Kidney tubule cell (primary cell): ENCODE data around the gene PIGX.
"Not testable (repeated sequence)": the region's sequence is repeated elsewhere in the genome, so short reads cannot be mapped to it uniquely, and the experiment has no call there.

Experiments
- DNase-seq: peaks from one replicate; pipeline ENCODE4 v3.0.0-alpha.2; 2018; ENCODE audit warnings: low spot score

PIGX gene

DNA sequence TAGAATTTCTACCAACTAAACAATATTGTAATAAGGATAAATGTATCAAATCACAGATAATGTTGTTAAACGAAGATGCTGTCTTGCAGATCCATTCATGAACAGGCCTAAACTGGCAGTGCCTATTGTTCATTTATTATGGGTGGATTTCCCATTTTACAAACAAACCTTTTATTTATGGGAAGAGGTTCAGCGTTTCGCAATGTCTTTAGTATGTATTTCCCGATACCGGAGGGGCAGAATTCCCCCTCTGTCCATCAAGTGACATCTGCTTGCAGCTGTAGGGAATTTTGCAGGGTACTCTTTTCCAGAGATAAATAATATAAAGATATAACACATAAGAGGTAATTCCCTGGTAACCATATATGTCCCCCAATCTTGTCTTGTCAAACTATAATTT, 5.8 kb upstream of the PIGX start:
- DNase-seq, result no peak

DNA sequence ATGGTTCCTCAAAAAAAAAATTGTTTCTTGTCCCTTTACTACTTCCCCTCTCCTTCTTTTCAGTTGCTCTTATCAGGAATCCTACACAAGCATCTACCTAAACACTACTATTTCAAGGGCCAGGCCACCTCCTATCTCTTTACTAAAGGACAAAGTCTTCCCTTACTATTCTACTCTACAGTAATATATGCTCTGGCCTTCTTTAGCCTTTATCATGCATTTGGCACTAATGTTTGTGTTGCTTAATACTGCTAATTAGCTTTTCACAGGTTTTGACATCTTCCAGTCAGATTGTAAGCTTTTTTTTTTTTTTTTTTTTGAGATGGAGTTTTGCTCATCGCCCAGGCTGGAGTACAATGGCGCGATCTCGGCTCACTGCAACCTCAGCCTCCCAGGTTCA, 5.4 kb upstream of the PIGX start:
- no peak for DNase-seq

DNA sequence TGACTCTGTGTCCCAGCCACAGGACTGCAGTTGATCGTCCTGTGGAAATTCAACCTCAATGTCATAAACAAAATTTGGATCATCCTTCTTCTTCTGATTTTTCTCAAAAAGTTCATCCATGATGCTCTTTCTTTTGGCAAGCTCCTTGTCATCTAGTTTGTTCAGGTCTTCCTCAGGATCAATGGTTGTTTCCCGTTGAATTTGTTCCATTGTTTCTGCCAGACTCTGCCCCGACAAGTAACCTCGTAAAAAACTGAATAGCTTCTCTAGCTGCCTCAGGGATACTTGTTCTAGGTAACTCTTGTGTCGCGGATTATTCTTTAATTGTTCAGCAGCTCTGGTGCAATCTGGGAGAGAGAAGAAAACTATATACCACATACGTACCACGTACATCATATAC, 4.6 kb upstream of the PIGX start:
- no peak for DNase-seq

DNA sequence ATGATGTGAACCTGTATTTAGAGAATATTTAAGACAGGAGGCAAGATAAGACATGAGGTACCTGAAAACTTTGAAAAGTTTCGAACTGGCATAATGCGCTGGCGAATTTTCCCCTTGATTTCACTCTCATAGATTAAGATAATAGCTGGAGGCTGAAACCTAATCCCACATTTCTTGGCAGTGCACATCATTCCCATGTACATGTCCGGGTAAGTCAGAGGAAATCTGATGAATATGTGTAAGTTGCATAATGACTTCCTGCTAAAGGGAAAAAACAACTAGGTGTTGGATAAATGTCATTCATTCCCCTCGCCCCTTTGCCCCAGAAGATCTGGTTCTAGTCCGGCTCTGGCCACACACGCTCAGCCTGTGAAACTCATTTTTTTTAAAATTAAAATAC, 3.7 kb upstream of the PIGX start:
- no peak for DNase-seq

DNA sequence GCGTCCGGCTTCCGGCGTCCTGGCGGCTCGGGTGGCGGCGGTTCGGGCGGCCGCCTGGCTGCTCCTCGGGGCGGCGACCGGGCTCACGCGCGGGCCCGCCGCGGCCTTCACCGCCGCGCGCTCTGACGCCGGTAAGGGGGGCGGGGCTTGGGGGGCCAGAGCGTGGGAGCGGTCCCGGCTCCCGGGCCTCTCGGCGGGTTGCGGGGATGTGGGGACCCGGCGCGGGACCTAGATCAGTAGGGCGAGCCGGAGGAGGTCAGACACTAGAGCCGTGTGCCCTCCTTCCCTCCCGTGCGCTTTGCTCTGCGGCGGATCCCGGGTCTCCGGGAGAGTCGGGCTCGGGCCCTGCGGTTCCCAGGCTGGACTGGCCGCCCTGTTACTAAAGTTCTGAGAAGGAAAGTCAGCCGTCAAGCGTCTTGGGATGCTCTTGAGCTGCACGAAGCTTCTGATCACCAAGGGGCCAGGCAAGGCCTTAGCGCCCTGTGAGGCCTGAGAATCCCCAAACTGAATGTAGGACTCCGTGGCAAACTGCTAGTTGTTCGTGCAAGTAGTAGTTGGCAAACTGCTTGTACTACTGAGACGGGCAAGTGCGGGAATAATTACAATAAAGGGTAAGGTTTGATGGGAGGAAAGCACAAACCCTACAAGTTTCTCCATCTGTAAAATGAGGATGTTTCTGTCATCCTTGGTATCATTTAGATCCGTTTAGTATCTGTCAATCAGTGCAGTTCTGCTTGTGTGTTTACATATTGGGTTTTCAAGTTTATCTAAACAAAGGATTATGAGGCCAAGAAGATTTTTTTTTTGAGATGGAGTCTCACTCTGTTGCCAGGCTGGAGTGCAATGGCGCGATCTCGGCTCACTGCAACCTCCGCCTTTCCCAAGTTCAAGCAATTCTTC, 587 bp downstream of the PIGX start:
- peak; percentile 37 for DNase-seq

DNA sequence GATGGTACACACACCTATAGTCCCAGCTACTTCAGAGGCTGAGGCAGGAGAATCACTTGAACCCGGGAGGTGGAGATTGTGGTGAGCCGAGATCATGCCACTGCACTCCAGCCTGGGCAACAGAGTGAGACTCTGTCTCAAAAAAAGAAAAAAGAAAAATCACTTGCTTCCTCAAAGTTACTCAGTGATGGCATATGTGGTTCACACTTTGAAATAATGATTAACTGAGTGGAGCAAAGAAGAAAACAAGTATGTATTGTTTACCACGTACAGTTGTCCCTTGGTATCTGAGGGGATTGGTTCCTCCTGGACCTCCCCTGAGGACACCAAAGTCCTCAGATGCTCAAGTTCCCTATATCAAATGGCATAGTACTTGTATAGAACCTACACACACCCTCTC, 5.0 kb downstream of the PIGX start:
- peak; percentile 64 for DNase-seq

DNA sequence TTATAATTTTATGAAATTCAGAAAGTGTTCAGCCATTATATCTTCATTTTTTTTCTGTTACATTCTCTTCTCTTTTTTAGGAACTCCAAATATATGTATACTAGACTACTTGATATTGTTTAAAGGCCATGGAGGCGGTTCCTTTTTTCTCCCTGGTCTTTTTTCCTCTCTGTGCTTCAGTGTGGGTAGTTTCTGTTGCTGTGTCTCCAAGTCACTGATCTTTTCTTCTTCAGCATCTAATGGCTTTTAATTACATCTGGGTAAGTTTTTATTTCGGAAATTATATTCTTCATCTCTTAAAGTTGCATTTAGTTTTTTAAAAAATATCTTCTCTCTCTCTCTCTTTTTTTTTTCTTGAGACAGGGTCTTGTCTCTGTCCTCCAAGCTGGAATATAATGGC, 8.9 kb downstream of the PIGX start:
- no peak for DNase-seq

DNA sequence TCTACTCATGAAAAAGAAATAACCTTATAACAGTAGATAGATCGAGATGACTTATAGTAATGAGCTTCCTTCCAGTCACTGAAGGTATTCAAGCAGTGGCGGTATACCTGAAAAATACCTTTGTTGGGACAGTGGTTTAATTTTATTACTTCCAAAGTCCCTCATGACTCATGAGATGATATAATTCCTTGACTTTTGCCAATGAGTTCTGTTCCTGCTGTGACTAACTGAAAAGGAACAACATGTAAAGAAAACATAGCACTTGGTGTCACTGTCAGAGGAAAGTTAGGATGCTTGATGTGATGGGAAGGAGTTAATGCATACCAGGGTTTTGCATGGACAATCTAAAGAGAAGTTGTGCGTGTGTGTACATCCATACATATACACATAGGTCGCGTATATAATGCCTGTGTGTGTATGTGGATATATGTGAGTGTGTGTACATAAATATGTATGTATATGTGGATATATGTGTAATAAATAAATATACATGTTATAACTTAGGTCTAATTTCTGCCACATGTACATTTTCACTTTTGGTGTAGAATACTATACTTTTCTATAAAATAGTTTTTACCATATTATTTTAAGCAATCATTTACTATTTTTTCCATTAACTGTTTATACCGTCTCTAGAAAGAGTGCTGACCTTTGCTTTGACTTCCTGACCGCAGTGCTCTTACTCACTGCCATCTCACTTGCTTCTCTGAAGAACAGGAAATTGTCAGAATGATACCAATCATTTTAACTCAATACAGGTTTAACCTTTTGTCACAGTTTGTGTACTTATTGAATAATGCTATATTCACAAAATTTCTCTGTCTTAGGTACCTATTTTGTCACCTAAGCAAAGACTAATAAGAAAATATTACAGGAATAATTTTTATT, 14.9 kb downstream of the PIGX start:
- peak; percentile 84 for DNase-seq

DNA sequence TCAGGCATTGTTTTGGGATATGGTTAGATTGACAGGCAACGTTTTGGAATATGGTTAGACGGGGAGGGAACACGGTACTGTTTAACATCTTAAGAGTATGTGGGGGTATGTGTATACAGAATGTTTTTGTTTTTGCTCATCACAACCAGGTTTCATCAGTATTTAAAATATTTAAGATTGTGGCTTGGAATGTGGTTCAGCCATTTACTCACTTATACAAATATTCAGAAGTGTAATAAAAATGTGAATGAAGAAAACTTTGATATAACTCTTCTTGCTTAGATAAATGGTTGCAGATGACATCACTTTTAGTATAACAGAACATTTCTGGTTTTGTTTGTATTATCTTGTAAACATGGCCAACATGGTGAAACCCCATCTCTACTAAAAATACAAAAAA, 23.6 kb downstream of the PIGX start:
- no peak for DNase-seq

DNA sequence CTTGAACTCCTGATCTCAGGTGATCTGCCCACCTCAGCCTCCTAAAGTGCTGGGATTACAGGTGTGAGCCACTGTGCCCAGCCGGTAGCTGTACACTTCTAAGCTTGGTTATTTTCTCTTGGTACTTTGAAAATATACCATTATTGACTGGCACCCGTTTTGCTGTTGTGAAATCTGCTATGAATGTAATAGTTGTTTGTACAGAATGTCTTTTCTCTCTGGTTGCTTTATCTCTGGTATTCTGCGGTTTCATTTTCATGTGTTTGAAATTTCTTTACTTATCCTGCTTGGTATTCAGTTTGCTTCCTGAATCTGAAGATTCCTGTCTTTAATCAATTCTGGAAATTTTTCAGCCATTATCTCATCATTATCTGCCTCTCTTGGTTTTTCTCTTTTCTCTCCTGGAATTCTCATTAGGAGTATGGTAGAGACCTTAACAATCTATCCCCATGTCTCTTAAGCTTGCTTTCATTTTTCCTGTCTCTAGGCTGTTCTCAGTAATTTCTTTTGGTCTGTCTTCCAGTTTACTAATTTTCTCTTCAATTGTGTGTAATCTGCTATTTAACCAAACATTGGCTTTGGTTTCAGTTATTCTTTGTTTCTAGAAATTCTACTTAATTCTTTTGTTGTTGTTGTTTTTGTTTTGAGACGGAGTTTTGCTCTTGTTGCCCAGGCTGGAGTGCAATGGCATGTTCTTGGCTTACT, 24.6 kb downstream of the PIGX start:
- DNase-seq, result no peak

DNA sequence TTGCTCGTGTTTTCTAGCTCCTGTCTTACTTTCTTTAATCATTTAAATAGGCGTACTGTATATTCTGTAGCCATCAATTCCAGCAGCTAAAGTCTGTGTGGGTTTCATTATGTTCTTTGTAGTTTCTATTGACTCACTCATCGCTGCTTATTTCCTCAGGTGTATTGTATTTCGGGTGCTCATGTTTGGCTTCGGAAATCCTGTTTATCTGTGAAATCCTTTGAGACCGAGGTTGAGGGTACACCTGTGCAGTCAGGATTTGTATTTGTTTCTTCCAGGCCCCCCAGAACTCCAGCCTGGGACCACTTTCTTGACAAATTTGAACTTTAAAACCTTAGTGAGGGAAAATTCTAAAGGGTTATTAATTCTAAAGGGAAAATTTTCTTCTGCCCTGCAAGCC, 25.5 kb downstream of the PIGX start:
- DNase-seq, result no peak

DNA sequence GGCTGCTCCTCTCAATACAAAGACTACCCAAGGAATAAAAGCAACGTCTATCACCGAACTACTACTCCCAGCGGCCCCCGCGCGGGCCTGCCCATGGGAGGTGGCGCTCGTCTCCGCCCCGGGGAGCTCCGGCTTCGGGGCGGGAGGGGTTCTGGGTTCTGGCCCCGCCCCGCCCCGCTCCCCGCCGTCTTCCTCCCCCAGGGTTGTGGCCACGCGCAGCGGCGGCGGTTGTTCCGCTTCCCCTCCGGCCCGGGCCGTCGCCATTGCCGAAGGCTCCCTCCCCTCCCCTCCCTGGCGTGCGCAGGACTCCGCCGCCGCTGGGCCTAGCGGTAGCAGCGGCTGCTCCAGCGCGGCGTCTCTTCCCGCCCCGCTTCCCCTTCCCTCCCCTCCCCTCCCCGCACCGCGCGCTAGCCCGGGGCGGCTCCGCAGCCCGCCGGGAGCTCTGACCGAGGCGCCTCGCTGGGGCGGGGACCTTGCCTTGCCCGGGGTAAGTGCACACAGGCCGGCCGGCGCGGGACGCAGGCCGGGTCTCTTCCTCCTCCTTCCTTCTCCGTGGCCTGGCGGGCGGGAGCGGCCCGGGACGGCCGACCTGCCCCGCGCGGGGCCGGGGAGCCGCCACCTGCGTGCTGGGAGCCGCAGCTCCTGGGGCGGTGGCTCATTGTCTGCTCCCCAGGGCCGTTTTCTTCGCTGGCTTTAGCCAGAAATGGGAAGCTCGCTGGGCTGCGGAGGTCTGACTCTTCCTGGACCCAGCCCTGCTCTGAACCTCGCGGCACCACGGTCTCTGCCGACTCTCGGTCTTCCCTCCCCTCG, 27.7 kb downstream of the PIGX start, which contains the start of gene PAK2:
PAK2 (plus strand) TSS at position 187 of the 810 bp plus-strand sequence. CDS start 42,790 bp downstream, outside the sequence.
- DNase-seq, result peak; percentile 92

DNA sequence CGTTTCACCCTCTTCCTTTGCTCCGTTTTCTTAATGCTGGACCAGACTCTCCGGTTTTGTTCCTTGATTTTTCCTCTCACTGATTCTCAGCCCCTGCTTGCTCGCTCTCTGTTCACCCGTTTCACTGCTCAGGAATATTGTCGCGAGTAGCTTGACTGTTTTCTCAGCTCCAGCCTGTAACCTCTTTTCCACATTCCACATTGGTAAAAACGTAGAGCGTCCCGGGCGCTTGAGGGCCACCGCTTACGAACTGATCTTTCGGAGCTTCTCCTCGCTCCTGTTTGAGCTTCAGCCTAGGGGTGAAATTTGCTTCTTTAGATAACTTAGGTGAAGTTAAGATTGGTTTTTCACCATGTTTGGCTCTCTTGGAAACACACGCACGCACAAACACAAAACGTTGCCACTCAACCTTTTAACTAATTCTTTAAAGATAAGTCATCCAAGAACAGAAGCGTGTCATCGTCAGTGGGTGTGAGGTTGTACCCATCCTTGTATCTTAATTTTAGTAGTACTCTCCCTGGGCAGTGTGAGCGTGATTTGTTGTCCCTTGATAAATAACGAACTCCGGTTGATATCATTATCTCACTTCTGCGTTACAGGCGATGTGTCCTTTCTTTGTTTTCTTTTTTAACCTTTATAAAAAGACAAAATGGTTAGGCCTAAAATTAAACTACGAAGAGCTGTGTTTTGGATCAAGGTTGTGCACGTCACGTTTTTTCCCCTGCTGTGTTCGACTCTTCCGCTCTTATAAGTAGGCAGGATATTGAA, 28.5 kb downstream of the PIGX start:
- peak; percentile 81 for DNase-seq

DNA sequence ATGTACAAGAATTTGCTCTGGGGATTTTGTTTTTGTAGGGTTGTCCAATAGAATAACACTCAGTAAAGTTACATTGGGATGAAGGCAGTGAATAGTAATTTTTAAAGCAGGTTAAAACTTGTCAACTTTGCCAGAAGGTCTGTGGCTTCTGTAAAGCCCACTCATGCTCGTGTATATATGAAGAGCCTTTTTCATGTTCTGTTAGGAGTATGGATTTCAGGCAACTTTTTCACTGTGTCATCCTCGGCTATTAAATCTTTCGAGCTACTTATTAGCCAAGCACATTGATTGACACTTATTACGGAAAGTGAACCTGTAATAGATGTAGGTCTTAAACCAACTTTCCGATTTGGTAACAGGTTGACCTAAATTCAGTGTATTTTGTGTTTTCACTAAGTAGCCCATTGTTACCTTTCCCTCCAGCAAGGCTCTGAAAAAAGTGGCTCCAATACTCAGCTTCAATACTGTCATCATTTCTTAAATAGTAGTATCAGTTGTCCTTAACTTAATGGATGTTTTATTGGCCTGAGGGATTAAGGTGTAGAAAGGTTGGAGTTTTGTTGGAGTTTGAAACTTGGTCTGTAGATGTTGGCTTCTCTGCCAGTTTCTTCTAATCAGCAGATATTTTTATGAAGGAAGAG, 29.2 kb downstream of the PIGX start:
- peak; percentile 47 for DNase-seq

DNA sequence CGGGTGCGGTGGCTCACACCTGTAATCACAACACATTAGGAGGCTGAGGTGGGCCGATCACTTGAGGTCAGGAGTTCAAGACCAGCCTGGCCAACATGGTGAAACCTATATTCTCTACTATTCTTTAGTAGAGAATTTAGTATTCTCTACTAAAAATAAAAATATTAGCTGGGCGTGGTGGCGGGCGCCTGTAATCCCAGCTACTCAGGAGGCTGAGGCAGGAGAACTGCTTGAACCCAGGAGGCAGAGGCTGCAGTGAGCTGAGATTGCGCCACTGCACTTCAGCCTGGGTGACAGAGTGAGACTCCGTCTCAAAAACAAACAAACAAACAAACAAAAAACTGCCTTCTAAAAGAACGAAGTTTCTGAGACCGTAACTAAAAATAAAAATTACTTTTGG, 31.4 kb downstream of the PIGX start:
- not testable (repeated sequence) for DNase-seq

DNA sequence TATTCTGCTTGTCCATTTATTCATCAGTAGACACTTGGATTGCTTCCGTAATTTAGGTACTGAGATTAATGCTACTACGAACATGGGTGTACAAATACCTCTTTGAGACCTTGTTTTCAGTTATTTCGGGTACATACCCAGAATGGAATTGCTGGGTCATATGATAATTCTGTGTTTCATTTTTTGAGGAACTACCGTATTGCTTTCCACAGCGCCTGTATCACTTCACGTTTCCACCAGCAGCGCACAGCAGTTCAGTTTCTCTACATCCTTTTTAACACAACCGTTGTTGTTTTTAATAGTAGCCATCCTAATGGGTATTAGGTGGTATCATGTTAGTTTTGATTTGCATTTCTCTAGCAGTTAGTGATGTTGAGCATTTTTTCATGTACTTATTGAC, 36.9 kb downstream of the PIGX start:
- DNase-seq, result no peak

DNA sequence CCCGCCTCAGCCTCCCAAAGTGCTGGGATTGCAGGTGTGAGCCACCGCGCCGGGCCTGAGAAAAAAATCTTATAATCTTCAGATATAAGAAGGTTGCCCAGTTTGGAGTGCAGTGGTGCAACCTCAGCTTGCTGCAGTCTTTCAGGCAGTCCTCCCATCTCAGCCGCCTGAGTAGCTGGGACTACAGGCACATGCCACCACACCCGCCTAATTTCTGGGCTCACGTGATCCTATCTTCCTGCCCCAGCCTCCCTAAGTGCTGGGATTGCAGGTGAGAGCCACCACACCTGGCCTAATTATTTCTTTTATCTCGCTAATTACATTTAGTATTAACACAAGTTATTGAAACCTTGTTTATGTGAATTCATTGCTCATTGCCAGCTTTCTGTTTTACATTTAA, 41.0 kb downstream of the PIGX start:
- DNase-seq, result no peak

DNA sequence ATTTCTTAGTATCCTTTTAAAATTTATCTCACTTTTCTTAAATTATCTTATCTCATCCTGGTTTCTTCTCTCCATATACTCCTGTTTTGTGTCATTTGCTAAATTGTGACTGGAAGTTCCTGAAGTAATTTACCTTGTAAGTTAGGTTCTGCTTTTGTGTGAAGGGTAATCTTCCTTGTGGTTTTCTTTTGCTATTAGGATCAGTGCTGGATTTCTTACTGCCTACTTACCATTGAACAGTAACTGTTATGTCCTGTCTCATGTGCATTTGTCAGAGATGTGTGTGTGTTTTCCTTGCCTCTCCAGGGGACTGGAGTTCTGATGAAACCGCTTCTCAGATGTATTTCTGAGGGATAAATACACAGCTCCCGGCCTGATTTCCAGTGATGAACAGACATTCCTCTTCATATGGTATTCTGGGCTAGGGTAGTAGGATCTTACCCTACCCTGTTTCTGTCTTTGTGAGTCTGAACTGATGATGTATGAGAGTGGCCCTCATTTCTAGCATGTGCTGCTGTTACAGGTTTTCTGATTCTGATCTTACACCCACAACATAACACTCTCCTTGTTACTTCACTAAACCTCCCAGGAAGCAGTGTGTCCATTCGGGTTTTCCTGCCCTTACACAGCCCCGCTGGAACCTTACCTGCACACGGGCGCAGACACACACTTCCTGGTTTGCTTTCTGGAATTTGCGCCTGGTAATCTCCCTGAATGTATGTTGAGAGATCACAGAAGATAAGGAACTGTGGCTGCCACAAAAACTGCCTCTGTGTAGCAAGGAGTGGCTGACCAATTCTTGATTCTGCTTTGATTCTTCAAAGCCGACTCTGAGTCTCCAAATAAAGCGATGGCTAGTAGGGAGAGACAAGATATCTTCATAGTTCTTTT, 42.2 kb downstream of the PIGX start:
- no peak for DNase-seq

DNA sequence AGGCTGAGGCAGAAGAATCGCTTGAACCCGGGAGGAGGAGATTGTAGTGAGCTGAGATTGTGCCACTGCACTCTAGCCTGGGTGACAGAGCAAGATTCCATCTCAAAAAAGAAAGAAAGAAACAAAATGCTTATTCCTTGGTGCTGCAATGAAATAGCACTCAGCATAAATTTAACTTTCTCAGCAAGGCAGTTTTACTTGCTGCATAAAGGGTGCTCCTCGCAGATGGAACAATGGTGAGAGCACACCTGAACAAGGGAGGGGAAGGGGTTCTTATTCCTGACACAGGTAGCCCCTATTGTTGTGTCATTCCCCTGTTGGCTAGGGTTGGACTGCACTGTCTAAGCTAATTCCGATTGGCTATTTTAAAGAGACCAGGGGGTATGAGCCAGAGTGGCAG, 44.6 kb downstream of the PIGX start:
- DNase-seq, result no peak
